Measurements from ENCODE around the gene GNB5. TPM values are rescaled to one million over a fixed set of nuclear protein-coding genes. Genes with fewer than 3 reads are reported as not detected.

Gene GNB5
- total and polyA plus RNA-seq, 4 experiments from 2014 or later = 52.2 to 69.9 (median 61.8) TPM

DNA sequence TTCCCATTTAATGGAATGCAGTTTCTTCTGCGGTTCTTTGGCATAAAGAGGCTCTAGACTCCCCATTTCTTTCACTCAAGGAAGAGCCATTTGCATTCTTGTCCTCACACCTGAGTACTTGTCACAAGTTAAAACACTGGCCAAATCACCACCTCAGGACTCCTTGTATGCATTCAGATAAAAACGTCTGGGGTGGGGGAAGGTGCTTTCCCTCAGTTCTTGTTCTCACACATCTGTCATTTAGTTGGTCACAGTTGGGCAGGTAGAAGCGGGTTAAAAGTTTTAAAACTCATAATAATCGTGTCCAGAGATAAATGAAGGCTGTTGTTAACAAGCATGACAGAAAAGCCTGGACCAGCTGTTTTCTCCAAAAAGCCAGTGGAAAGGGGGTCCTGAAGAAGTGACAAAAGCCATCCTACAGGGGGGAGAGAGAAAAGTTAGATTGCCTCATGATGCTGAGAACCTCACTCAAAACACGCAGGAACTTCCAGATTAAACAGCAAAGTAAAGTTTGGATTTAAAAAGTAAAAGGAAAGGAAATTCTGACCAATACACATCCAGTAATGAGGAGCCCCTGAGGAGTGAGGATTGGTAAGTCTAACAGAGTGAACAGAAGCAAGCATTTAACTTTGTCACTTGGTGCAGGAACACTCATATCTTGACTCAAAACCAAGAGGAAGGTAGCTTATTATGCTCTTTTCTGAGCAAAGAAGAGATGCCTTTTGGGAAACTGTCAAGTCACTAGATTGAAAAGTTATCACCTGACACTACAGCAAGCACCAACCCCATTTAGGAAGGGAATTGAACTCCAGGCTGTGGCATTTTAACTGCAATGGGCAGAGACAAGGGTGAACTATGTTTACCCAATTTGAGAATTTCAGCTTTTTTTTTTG, 81.4 kb downstream of the GNB5 start:
- Histone ChIP-seq H3K4me1 (ENCODE audit: insufficient read depth, low read length) (peaks cover 7% of the 10 kb centered on the region), H3K27me3 (ENCODE audit: insufficient read depth, low read length) (no peaks in the 10 kb centered on the region), H3K9me3 (ENCODE audit: control insufficient read depth in 1 of 2, low read length in 2 of 2) (no peaks in the 10 kb centered on the region), H3K4me3 (ENCODE audit: low read length in 2 of 2) (no peak overlapping the region), H3K36me3 (ENCODE audit: insufficient read depth, low read length) (no peaks in the 10 kb centered on the region), H3K27ac (ENCODE audit: low read depth, low read length) (no peak overlapping the region)
- Mint-ChIP-seq H3K4me1 (peaks cover 0 to 4% (median under 1%) of the 10 kb centered on the region in 4 donors), H3K4me3 (no peak overlapping the region), H3K27ac (no peak overlapping the region), H3K36me3 (peaks cover 0 to 3% of the 10 kb centered on the region in 2 donors), H3K27me3 (peaks cover 6 to 22% of the 10 kb centered on the region in 2 donors), H3K9me3 (peaks cover 0 to 2% (median 0%) of the 10 kb centered on the region in 8 donors)
- CTCF ChIA-PET (ENCODE audit: partially characterized antibody) = no interaction called here
- DNase-seq = no peak
- intact Hi-C loops (cut with micrococcal nuclease) = no loop called here
- POLR2A ChIA-PET (ENCODE audit: partially characterized antibody) = no interaction called here

DNA sequence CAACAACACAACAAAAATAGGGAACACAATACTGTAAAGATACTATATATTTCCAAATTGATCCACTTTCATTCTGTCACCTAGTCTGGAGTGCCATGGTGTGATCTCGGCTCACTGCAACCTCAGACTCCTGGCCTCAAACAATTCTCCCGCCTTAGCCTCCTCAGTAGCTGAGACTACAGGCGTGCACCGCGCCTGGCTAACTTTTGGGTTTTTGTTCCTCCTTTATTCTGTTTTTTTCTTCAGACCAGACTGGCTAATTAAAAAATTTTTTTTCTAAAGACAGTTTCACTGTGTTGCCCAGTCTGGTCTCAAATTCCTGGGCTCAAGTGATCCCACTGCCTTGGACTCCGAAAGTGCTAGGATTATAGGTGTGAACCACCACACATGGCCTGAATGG, 84.0 kb downstream of the GNB5 start:
- Mint-ChIP-seq H3K27ac (no peak overlapping the region), H3K4me1 (peaks cover 0 to 4% (median under 1%) of the 10 kb centered on the region in 4 donors), H3K27me3 (peaks cover 9 to 26% of the 10 kb centered on the region in 2 donors), H3K9me3 (no peaks in the 10 kb centered on the region), H3K4me3 (no peak overlapping the region), H3K36me3 (peaks cover 0 to 3% of the 10 kb centered on the region in 2 donors)
- peaks cover 7% of the 10 kb centered on the region for H3K4me1 ChIP-seq (ENCODE audit: insufficient read depth, low read length)
- H3K27ac ChIP-seq (ENCODE audit: low read depth, low read length) = no peak overlapping the region
- H3K36me3 ChIP-seq (ENCODE audit: insufficient read depth, low read length) = no peaks in the 10 kb centered on the region
- ChIA-PET CTCF (ENCODE audit: partially characterized antibody) (no interaction called here), POLR2A (ENCODE audit: partially characterized antibody) (no interaction called here)
- H3K4me3 ChIP-seq (ENCODE audit: low read length in 2 of 2) = no peak overlapping the region
- intact Hi-C loops (cut with micrococcal nuclease) = no loop called here
- no peaks in the 10 kb centered on the region for H3K27me3 ChIP-seq (ENCODE audit: insufficient read depth, low read length)
- no peaks in the 10 kb centered on the region for H3K9me3 ChIP-seq (ENCODE audit: control insufficient read depth in 1 of 2, low read length in 2 of 2)
- DNase-seq = no peak

DNA sequence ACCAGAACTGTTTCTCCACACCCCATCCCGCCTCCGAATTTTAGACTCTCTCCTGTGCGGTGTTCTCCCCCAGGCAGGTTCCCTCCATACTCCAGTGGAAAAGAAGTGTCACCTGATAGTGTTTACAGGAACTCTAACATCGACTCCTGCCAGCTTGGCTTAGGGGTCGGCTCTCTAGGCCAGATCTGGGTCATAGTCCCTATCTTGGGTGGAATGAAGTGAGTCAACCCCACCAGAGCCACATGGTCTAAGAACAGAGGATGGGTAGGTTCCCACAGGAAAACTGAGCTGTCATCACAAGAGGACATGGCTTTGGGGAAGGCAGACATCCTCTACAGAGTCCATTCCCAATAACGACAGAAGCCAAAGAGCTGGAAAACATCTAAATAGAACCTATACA, 84.6 kb downstream of the GNB5 start:
- H3K27ac Mint-ChIP-seq = no peak overlapping the region
- CTCF ChIA-PET (ENCODE audit: partially characterized antibody) = no interaction called here
- intact Hi-C loops (cut with micrococcal nuclease) = no loop called here
- Histone ChIP-seq H3K27me3 (ENCODE audit: insufficient read depth, low read length) (no peaks in the 10 kb centered on the region), H3K9me3 (ENCODE audit: control insufficient read depth in 1 of 2, low read length in 2 of 2) (no peaks in the 10 kb centered on the region), H3K36me3 (ENCODE audit: insufficient read depth, low read length) (no peaks in the 10 kb centered on the region), H3K27ac (ENCODE audit: low read depth, low read length) (no peak overlapping the region), H3K4me1 (ENCODE audit: insufficient read depth, low read length) (peaks cover 2% of the 10 kb centered on the region), H3K4me3 (ENCODE audit: low read length in 2 of 2) (no peak overlapping the region)
- H3K36me3 Mint-ChIP-seq = peaks cover 0 to 3% of the 10 kb centered on the region in 2 donors
- POLR2A ChIA-PET (ENCODE audit: partially characterized antibody) = no interaction called here
- no peak for DNase-seq
- H3K4me3 Mint-ChIP-seq = no peak overlapping the region
- peaks cover 13 to 26% of the 10 kb centered on the region in 2 donors for H3K27me3 Mint-ChIP-seq
- peaks cover 0 to 4% (median under 1%) of the 10 kb centered on the region in 4 donors for H3K4me1 Mint-ChIP-seq
- no peaks in the 10 kb centered on the region for H3K9me3 Mint-ChIP-seq

DNA sequence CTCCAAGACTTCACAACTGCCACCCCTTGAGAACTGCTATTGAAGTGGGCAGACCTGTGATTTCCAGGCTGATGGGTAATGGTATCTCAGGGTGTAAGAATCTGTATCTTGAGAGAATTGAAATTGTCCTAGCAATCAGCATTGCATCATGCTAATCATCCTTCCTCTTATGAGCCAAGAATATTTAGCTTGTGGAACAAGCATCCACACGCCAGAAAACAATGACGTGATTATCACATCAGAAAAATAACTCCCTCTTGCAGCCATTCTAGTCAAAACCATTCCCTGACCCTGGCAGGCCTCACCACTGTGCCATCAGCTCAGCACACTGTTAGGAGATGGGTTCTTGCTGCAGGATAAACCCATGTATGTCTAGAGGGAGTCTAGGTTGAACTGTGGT, 85.3 kb downstream of the GNB5 start:
- CTCF ChIA-PET (ENCODE audit: partially characterized antibody) = no interaction called here
- H3K9me3 ChIP-seq (ENCODE audit: control insufficient read depth in 1 of 2, low read length in 2 of 2) = no peaks in the 10 kb centered on the region
- no peak for DNase-seq
- H3K4me3 ChIP-seq (ENCODE audit: low read length in 2 of 2) = no peak overlapping the region
- no peak overlapping the region for H3K27ac ChIP-seq (ENCODE audit: low read depth, low read length)
- H3K4me1 Mint-ChIP-seq = no peaks in the 10 kb centered on the region
- H3K4me1 ChIP-seq (ENCODE audit: insufficient read depth, low read length) = no peaks in the 10 kb centered on the region
- H3K27me3 Mint-ChIP-seq = peaks cover 13 to 23% of the 10 kb centered on the region in 2 donors
- no peaks in the 10 kb centered on the region for H3K36me3 ChIP-seq (ENCODE audit: insufficient read depth, low read length)
- intact Hi-C loops (cut with micrococcal nuclease) = no loop called here
- H3K4me3 Mint-ChIP-seq = no peak overlapping the region
- POLR2A ChIA-PET (ENCODE audit: partially characterized antibody) = no interaction called here
- H3K27me3 ChIP-seq (ENCODE audit: insufficient read depth, low read length) = no peaks in the 10 kb centered on the region
- no peak overlapping the region for H3K27ac Mint-ChIP-seq
- H3K9me3 Mint-ChIP-seq = no peaks in the 10 kb centered on the region
- H3K36me3 Mint-ChIP-seq = peaks cover 0 to 3% of the 10 kb centered on the region in 2 donors

DNA sequence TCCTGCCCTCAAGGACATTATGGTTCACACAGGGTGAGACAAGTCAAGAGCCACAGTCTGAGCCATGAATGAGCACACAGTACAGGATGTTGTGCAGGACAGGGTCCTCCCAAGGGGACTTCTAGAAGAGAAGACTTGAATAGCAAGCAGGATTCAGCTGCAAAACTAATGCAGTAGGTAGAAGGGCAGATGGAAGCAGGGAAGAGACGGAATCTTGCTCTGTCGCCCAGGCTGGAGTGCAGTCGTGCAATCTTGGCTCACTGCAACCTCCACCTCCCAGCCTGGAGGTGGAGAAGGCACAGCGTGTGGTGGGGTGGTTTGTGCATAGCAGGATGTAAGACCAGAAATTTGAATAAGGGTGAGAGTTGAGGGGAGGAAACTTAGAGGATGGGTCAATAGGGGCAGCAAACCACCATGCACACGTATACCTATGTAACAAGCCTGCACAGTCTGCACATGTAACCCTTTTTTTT, 86.6 kb downstream of the GNB5 start:
- H3K4me3 ChIP-seq (ENCODE audit: low read length in 2 of 2) = no peak overlapping the region
- H3K4me1 ChIP-seq (ENCODE audit: insufficient read depth, low read length) = no peaks in the 10 kb centered on the region
- no peak overlapping the region for H3K27ac ChIP-seq (ENCODE audit: low read depth, low read length)
- DNase-seq = no peak
- peaks cover 12 to 16% of the 10 kb centered on the region in 2 donors for H3K27me3 Mint-ChIP-seq
- no peaks in the 10 kb centered on the region for H3K4me1 Mint-ChIP-seq
- intact Hi-C loops (cut with micrococcal nuclease) = no loop called here
- POLR2A ChIA-PET (ENCODE audit: partially characterized antibody) = no interaction called here
- peaks cover 0 to 3% of the 10 kb centered on the region in 2 donors for H3K36me3 Mint-ChIP-seq
- no peaks in the 10 kb centered on the region for H3K27me3 ChIP-seq (ENCODE audit: insufficient read depth, low read length)
- H3K9me3 Mint-ChIP-seq = no peaks in the 10 kb centered on the region
- no peaks in the 10 kb centered on the region for H3K36me3 ChIP-seq (ENCODE audit: insufficient read depth, low read length)
- CTCF ChIA-PET (ENCODE audit: partially characterized antibody) = no interaction called here
- H3K4me3 Mint-ChIP-seq = no peak overlapping the region
- H3K9me3 ChIP-seq (ENCODE audit: control insufficient read depth in 1 of 2, low read length in 2 of 2) = no peaks in the 10 kb centered on the region
- H3K27ac Mint-ChIP-seq = peak overlapping the region in 1 of 7 donors; percentile 56

GRCh38 chr15:52103217-52104207, 87.7 kb downstream of the GNB5 start:
- Histone ChIP-seq H3K4me3 (ENCODE audit: low read length in 2 of 2) (no peak overlapping the region), H3K4me1 (ENCODE audit: insufficient read depth, low read length) (no peaks in the 10 kb centered on the region), H3K27ac (ENCODE audit: low read depth, low read length) (no peak overlapping the region), H3K27me3 (ENCODE audit: insufficient read depth, low read length) (no peaks in the 10 kb centered on the region), H3K36me3 (ENCODE audit: insufficient read depth, low read length) (no peaks in the 10 kb centered on the region), H3K9me3 (ENCODE audit: control insufficient read depth in 1 of 2, low read length in 2 of 2) (no peaks in the 10 kb centered on the region)
- Mint-ChIP-seq H3K27ac (no peak overlapping the region), H3K36me3 (peaks cover 0 to 3% of the 10 kb centered on the region in 2 donors), H3K27me3 (peaks cover 8 to 9% of the 10 kb centered on the region in 2 donors), H3K4me1 (no peaks in the 10 kb centered on the region), H3K9me3 (no peaks in the 10 kb centered on the region), H3K4me3 (no peak overlapping the region)
- CTCF ChIA-PET (ENCODE audit: partially characterized antibody) = no interaction called here
- intact Hi-C loops (cut with micrococcal nuclease) = no loop called here
- no peak for DNase-seq
- POLR2A ChIA-PET (ENCODE audit: partially characterized antibody) = no interaction called here

GRCh38 chr15:52102463-52102862, 88.7 kb downstream of the GNB5 start:
- Histone ChIP-seq H3K36me3 (ENCODE audit: insufficient read depth, low read length) (no peaks in the 10 kb centered on the region), H3K4me3 (ENCODE audit: low read length in 2 of 2) (no peak overlapping the region), H3K9me3 (ENCODE audit: control insufficient read depth in 1 of 2, low read length in 2 of 2) (no peaks in the 10 kb centered on the region), H3K27ac (ENCODE audit: low read depth, low read length) (no peak overlapping the region), H3K27me3 (ENCODE audit: insufficient read depth, low read length) (no peaks in the 10 kb centered on the region), H3K4me1 (ENCODE audit: insufficient read depth, low read length) (no peaks in the 10 kb centered on the region)
- Mint-ChIP-seq H3K27ac (no peak overlapping the region), H3K4me3 (no peak overlapping the region), H3K36me3 (peaks cover 0 to 3% of the 10 kb centered on the region in 2 donors), H3K9me3 (no peaks in the 10 kb centered on the region), H3K4me1 (no peaks in the 10 kb centered on the region), H3K27me3 (peaks cover 5 to 8% of the 10 kb centered on the region in 2 donors)
- no peak for DNase-seq
- intact Hi-C loops (cut with micrococcal nuclease) = no loop called here
- CTCF ChIA-PET (ENCODE audit: partially characterized antibody) = no interaction called here
- POLR2A ChIA-PET (ENCODE audit: partially characterized antibody) = no interaction called here
